KMS-11 (cell line): ENCODE data around the gene TPM4.
A peak's percentile ranks its signal among the peaks of the same experiment; 100 is the strongest.

Experiments used
- H2AFZ ChIP-seq: fragments of 200-600 bp; sonication (generic); 2 replicates; pipeline ENCODE4 v1.6.1; 2016; ENCODE audit warnings: antibody characterized with exemption, mixed run types, low read depth
- H3K27ac ChIP-seq: fragments of 200-600 bp; sonication (generic); 2 replicates; pipeline ENCODE4 v1.6.1; 2016; ENCODE audit warnings: mild to moderate bottlenecking, mixed run types
- H3K27me3 ChIP-seq: fragments of 200-600 bp; sonication (generic); 2 replicates; pipeline ENCODE4 v1.6.1; 2017; ENCODE audit warnings: mild to moderate bottlenecking, low read depth, mixed run types, moderate library complexity; ENCODE audit not compliant: insufficient read depth
- H3K36me3 ChIP-seq: fragments of 200-600 bp; sonication (generic); 2 replicates; pipeline ENCODE4 v1.6.1; 2017; ENCODE audit warnings: mild to moderate bottlenecking, mixed run types; ENCODE audit not compliant: insufficient read depth
- H3K4me1 ChIP-seq: fragments of 200-600 bp; sonication (generic); 2 replicates; pipeline ENCODE4 v1.6.1; 2016; ENCODE audit warnings: mild to moderate bottlenecking, low read depth, mixed run types; ENCODE audit not compliant: poor library complexity, severe bottlenecking
- H3K4me2 ChIP-seq: fragments of 200-600 bp; sonication (generic); 2 replicates; pipeline ENCODE4 v1.7.0; 2016; ENCODE audit warnings: mild to moderate bottlenecking, mixed run types
- H3K4me3 ChIP-seq: fragments of 200-600 bp; sonication (generic); IDR thresholded peaks from 2 replicates; pipeline ENCODE4 v1.6.1; 2017; ENCODE audit warnings: low read depth, low read length, mixed read lengths; ENCODE audit not compliant: insufficient read depth
- H3K79me2 ChIP-seq: fragments of 200-600 bp; sonication (generic); 2 replicates; pipeline ENCODE4 v1.6.1; 2016; ENCODE audit warnings: low read depth, mixed run types; ENCODE audit not compliant: insufficient read depth
- H3K9ac ChIP-seq: fragments of 200-600 bp; sonication (generic); 2 replicates; pipeline ENCODE4 v1.6.1; 2016; ENCODE audit warnings: mild to moderate bottlenecking, mixed run types
- H4K20me1 ChIP-seq: fragments of 200-600 bp; sonication (generic); 2 replicates; pipeline ENCODE4 v1.6.1; 2016; ENCODE audit warnings: mild to moderate bottlenecking, mixed run types; ENCODE audit not compliant: insufficient read depth
- TF ChIP-seq, protein P1 (sequence below): fragments of 200-600 bp; sonication (generic); conservative IDR thresholded peaks from 2 replicates; pipeline ENCODE4 v1.6.1; 2017; ENCODE audit warnings: low read depth, mild to moderate bottlenecking, antibody characterized with exemption, low read length, moderate library complexity, mixed read lengths

The TPM4 gene

DNA sequence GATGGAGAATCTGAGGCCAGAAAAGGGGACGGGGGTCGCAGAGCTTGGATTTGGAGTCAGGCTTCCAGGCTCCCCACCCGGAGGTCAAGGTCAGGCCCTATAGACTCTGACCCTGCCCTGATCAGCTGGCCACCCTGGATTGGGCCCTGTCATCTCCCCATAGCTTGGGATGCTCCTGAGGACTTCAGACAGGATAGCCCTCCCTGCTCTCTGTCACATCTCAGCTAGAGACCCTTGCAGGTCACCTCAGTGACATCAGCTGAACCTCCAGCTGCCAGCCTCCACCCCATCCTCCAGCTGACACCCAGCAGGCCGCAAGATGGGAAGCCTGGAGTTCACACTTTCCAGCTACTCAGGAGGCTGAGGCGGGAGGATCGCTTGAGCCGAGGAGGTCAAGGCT, 2.8 kb upstream of the TPM4 start:
- H4K20me1 ChIP-seq = no peaks in the 10 kb centered on the region
- H3K4me1 ChIP-seq = peaks cover 7% of the 10 kb centered on the region
- no peak overlapping the region for H2AFZ ChIP-seq
- H3K36me3 ChIP-seq = no peaks in the 10 kb centered on the region
- H3K4me3 ChIP-seq = no peak overlapping the region
- H3K79me2 ChIP-seq = peaks cover 13% of the 10 kb centered on the region
- H3K4me2 ChIP-seq = no peak overlapping the region
- H3K27ac ChIP-seq = no peak overlapping the region
- TF ChIP-seq, protein P1, sequence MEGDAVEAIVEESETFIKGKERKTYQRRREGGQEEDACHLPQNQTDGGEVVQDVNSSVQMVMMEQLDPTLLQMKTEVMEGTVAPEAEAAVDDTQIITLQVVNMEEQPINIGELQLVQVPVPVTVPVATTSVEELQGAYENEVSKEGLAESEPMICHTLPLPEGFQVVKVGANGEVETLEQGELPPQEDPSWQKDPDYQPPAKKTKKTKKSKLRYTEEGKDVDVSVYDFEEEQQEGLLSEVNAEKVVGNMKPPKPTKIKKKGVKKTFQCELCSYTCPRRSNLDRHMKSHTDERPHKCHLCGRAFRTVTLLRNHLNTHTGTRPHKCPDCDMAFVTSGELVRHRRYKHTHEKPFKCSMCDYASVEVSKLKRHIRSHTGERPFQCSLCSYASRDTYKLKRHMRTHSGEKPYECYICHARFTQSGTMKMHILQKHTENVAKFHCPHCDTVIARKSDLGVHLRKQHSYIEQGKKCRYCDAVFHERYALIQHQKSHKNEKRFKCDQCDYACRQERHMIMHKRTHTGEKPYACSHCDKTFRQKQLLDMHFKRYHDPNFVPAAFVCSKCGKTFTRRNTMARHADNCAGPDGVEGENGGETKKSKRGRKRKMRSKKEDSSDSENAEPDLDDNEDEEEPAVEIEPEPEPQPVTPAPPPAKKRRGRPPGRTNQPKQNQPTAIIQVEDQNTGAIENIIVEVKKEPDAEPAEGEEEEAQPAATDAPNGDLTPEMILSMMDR = no peak
- no peak overlapping the region for H3K9ac ChIP-seq
- H3K27me3 ChIP-seq = no peaks in the 10 kb centered on the region

DNA sequence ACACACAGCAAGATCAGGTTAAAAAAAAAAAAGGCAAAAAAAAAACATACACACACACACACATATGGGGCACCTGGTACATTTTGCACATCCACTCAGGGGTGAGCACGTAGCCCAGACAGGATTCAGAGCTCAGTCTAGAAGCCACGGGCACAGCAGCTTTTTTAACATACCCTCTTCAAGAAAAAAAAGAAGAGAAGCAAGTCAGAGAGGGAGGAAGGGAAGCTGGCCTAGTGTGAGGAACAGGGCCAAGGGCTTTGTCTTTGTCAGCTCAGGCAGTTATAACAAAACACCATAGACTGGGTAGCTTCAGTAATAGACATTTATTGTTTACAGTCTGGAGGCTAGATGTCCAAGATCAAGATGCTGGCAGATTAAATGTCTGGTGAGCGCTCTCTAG, 2.3 kb upstream of the TPM4 start:
- Histone ChIP-seq H3K4me1 (peaks cover 9% of the 10 kb centered on the region), H3K36me3 (no peaks in the 10 kb centered on the region), H2AFZ (no peak overlapping the region), H3K79me2 (peaks cover 13% of the 10 kb centered on the region), H3K9ac (no peak overlapping the region), H3K4me3 (no peak overlapping the region), H3K4me2 (no peak overlapping the region), H3K27ac (no peak overlapping the region), H3K27me3 (no peaks in the 10 kb centered on the region), H4K20me1 (no peaks in the 10 kb centered on the region)
- TF ChIP-seq, protein P1 = no peak

DNA sequence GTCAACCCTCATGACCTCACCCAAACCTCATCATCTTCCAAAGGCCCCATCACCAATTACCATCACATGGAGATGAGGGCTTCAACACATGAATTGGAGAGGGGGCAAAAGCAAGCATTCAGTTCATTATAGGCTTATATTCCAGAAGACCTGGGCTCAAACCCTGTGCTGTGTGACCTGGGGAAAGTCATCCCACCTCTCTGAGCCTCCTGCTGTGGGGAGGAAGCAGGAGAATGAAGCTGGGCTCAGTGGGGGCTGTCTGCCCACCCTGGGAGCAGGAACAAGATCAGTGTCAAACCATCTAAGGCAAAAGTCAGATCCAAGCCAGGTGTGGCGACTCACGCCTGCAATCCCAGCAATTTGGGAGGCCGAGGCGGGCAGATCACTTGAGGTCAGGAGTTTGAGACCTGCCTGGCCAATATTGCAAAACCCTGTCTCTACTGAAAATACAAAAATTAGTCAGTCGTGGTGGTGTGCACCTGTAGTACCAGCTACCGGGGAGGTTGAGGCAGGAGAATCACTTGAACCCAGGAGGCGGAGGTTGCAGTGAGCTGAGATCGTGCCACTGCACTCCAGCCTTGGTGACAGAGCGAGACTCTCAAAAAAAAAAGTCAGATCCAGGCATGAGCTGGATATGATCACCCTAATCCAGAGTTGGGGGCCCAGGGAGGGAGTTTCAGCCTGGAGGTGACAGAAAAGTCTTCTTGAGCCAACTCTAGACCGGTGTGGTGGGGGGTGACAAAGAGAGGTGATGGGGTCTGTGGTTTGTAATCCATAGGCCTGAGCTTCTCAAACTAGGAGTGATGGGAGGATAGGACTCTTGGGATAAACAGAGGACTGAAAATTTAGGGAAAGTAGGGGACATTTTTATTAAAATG, 1.6 kb upstream of the TPM4 start:
- no peaks in the 10 kb centered on the region for H3K36me3 ChIP-seq
- no peak overlapping the region for H3K4me3 ChIP-seq
- H3K27me3 ChIP-seq = no peaks in the 10 kb centered on the region
- TF ChIP-seq, protein P1 = no peak
- H3K4me1 ChIP-seq = peaks cover 13% of the 10 kb centered on the region
- no peak overlapping the region for H2AFZ ChIP-seq
- no peak overlapping the region for H3K9ac ChIP-seq
- H3K4me2 ChIP-seq = no peak overlapping the region
- H4K20me1 ChIP-seq = no peaks in the 10 kb centered on the region
- H3K27ac ChIP-seq = no peak overlapping the region
- H3K79me2 ChIP-seq = peaks cover 17% of the 10 kb centered on the region

DNA sequence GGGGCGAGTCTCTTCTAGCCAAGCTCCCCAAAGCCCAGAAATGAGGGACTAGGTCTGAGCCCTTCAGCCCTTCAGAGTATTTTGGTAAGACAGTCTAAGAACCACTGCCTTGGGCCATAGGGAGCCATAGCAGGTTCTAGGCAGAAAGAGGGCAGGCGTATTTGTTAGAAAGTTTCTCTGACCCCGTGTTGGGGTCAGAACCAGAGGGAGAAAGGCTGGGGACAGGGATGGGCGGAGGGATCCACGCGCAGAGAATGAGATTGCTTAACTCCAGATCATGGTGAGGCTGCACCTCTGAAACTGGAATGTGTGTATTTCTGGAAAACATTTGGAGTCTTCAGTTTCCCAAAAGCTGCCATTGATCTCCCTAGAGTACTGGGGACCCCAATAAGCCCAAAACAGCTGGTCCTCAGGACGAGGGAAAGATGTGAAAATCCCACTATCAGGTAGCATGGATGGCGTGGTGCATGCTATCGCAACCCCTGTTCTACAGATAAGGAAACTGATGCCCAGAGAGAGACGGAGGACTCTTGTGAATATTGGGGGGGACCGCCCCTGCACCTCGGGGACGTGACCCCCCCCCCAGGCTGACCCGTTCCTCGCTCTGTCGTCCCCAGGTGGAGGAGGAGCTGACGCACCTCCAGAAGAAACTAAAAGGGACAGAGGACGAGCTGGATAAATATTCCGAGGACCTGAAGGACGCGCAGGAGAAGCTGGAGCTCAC, 703 bp upstream of the TPM4 start:
- no peaks in the 10 kb centered on the region for H4K20me1 ChIP-seq
- H3K79me2 ChIP-seq = peaks cover 26% of the 10 kb centered on the region
- TF ChIP-seq, protein P1 = no peak
- 0 out of 2 replicates have a peak, but pooled peaks cover under 1% of the 10 kb centered on the region for H3K36me3 ChIP-seq
- peak overlapping the region; percentile 93; the same call in 1 of the 2 replicates for H3K9ac ChIP-seq
- no peak overlapping the region for H3K4me3 ChIP-seq
- H3K27ac ChIP-seq = peak overlapping the region; percentile 23; the same call in 1 of the 2 replicates
- peaks cover 22% of the 10 kb centered on the region for H3K4me1 ChIP-seq
- H3K4me2 ChIP-seq = peak overlapping the region; percentile 47
- H3K27me3 ChIP-seq = no peaks in the 10 kb centered on the region
- H2AFZ ChIP-seq = peak overlapping the region; percentile 73
